Suppressor macrophage (primary cell): ENCODE data around the gene HMGB4.

Experiments used
- DNase-seq, 4 experiments: peaks; one replicate each; pipeline ENCODE4 v3.0.0-alpha.2; 2020 to 2022
- total RNA-seq, 17 experiments: gene quantifications; one replicate each; lab custom pipeline; 2026; ENCODE audit warnings: mixed read lengths in 6 of 17, inconsistent platforms in 3 of 17; lab: John Stamatoyannopoulos, UW

HMGB4 gene, protein sequence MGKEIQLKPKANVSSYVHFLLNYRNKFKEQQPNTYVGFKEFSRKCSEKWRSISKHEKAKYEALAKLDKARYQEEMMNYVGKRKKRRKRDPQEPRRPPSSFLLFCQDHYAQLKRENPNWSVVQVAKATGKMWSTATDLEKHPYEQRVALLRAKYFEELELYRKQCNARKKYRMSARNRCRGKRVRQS
- 0 to 1.1 (median 0) reads per million in 17 experiments for total RNA-seq

- DNase-seq = no peak
Observed at GRCh38 chr1:33863779-33864178, at the start of gene HMGB4. Gene HMGB4, plus strand, starts transcription at chr1:33864079. Its CDS starts 113 bp downstream, at chr1:33864192.

- DNase-seq = no peak
Observed at GRCh38 chr1:33814166-33814565, 49.7 kb upstream of the HMGB4 start.

DNA sequence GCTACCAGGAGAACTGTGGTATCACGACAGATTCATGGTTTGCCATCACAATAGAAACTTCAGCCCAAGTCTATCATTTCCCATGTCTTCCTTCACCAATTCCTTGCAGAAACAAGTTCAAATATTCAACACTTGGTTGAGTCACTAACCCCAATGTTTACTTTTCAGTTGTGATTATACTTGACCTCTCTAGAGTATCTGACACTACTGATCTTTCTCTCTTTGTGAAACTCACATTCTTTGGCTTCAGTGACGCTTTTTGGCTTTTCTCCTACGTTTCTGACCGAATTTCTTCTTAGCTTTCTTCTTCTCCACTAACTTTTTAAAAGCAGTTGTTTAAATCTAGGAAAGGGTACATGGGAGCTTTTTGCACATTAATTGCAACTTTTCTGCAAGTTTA is 48.8 kb upstream of the HMGB4 start:
- no peak for DNase-seq

GRCh38 chr1:33818071-33818470 is 45.8 kb upstream of the HMGB4 start:
- no peak for DNase-seq

DNA sequence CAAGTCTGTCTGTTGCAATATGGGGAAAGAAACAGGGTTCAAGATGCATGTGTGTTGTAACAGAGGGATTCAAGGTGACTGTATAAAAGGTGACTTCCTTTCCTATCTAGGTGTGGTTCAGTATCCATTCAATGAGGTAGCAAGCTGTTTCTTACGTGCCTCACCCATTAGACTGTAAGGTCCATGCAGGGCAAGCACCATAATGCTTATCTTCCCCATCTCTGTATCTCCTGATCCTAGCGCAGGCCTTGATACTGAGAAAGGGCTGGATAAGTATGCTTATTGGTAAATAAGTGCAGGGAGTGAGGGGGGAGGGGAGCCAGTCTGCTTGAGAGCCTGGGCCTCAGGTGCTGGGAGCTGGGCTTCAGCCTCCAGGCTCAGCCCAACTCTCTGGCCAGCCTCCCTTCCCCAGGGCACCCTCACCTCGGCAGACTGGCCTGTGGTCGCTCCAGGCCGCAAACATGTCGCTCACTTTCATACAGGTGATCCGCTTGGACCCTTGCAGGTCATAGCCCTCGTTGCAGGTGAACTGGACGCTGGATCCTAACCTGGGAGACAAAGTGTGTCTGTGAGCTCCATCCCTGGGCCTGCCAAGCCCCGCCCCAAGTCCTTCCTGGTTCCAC is 44.5 kb upstream of the HMGB4 start:
- DNase-seq = no peak

DNA sequence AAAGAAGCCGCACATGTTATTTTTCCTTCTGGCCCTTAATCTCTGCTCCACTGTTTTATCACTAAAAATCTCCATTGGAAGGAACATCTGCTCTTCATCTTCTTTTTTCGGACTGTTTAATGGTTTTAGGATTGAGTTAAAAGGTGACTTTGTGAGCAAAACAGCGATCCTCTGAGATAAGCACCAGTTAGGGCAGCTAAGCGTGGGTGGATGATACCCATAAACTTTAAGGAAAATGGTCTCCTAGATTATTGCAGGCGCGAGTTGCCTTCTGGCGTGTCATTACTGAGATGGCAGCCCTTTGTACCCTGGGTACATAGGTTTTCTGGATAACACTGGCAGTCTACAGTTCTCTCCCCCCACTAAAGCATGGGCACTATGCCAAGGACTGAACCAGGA is 44.0 kb upstream of the HMGB4 start:
- DNase-seq = no peak

DNA sequence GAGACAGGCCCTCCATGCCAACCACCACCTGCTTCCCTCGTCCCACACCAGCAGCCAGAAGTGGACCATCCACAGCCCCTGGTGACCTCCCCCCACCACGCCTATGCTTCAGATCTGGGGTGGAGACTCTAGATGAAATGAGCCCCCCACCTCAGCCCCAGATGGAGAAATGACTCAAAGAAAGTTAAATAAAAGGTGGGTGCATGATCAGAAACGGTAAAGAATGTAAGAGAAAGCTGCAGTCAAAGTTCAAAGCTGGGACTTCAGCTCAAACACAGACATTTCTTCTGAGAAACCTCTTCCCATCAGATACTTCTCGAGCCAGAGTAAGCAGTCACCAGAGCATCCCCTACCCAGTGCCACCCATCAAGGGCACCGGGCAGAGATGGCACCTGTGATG is 43.1 kb upstream of the HMGB4 start:
- no peak for DNase-seq

- DNase-seq = no peak
Observed at GRCh38 chr1:33821291-33821690, 42.6 kb upstream of the HMGB4 start.

DNA sequence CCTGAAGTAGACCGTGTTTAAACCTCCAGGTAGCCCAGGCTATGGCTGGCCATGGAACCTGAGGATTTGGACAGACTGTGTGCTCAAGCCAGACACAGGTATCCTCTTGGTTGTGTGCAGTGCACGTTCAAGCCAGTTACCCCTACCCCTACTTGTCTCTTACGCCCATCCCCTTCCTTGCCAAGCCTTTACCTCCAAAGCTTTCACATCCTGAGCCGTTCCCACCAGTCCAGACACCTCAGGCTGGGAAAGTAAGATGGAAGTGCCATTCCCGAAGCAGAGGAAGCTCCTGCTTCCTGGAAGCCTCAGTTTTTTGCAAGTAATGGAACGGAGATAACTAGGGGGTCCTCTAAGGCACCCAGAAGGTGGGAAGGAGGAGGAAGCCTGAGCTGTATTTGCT is 41.5 kb upstream of the HMGB4 start:
- no peak for DNase-seq

DNA sequence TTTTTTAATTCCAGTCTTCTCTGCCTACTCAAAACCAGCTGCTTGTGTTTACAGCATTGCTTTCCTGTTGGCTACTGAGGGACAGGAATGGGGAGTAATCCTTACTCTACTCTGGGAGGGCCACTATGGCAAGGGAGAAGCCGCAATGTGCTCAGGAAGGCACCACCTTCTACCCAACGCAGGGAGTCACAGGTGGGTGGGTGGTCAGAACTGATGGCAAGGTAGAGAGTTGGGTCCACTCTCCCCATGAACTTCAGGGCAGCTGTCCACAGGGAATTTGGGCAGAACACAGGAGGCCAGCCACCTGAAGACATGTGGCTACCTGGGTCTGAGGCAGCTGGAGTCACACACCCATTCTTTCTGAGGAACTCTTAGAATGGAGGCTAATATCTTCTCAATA is 40.5 kb upstream of the HMGB4 start:
- DNase-seq = no peak

DNA sequence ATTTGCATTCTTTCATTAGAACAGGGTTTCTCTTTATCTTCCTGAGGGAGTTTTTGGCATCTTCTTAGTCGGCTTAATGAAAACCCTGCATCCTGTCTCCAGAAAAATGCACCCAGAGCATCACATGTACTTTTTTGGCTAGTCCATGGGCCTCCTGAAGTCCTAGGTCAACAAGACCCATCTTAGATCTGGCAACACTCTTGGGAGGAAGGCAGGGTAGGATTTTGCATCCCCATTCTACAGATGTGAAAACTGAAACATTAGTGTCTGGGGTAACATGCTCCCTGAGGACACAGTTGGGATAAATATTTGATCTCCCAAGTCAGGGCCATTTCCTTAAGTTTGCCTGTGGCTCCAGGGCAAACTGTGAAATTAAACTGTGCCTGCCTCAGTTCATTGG is 40.0 kb upstream of the HMGB4 start:
- DNase-seq = no peak

DNA sequence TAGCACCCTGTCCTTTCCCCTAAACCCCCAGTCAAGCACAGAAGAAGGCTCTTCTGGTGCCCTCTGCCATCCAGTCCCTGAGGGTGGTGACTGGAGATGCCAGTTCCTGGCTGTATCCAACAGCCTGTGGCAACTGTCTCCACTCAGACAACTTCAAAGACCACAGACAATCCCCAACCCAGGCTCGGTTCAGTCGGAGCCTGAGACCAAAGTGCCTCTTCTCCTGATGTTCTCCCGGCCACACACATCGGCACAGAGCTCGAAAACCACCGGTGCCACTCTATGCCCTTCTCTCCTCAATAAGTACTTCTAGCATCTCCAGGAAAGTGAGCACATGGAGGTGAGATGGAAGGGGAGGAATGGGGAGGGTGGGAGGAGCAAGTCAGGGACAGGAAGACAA is 39.6 kb upstream of the HMGB4 start:
- DNase-seq = no peak

DNA sequence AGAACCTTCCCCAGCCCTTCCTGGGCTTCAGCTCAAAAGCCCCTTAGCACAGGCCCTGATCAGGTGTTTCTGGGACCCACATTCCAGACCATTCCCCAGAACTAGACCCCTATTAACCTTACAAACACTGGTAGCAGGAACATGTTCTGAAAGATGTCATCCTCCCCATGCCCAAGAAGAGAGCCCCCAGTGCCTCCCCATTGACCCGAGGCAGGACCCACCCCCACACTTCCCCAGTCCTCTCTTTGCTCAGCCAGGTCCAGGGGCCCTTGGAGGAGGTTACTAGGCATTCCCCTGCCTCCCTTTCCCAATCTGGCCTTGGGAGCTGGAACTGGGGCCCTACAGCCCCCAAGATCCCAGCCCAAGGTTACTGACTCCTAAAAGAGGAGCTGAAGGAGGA is 38.9 kb upstream of the HMGB4 start:
- no peak for DNase-seq

GRCh38 chr1:33825506-33825905 is 38.4 kb upstream of the HMGB4 start:
- no peak for DNase-seq

- DNase-seq = no peak
Observed at GRCh38 chr1:33826311-33826710, 37.6 kb upstream of the HMGB4 start.

GRCh38 chr1:33826711-33827110 is 37.2 kb upstream of the HMGB4 start:
- no peak for DNase-seq

DNA sequence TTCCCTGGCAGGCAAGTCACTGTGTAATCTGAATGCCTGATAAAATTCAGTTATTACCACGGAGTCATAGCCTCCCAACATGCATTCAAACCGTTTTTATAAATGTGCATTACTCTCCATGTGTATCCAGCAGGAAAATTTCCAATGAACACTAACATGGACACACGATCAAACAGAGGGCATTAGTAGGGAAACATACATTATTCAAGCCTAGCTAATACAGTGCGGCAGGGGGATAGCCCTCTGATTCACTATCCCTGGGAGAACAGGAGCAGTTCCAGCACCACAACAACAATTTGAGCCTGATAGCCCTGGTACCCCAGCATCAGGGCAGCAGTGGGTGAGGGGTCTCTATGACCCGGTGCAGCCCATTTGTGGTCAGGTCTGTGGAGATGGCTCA is 35.8 kb upstream of the HMGB4 start:
- DNase-seq = no peak

DNA sequence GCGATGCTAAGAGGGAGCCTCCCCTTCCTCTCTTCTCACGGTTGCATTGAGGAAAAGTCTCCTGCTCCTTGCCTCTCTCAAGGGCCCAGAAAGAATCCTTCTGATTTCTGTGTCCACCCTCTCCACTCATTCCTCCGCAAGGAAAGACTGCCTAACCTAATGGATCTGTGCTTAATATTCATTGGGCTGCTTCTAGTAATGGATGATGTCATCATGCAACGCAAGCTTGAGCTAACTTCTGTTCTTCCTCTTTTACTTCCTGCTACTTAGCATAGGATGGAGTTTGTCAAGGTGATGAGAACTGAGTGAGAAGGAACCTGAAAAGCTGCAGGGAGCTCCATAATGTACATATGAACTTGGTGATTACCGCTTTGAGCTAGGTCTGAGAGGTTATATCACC is 35.2 kb upstream of the HMGB4 start:
- DNase-seq = no peak

DNA sequence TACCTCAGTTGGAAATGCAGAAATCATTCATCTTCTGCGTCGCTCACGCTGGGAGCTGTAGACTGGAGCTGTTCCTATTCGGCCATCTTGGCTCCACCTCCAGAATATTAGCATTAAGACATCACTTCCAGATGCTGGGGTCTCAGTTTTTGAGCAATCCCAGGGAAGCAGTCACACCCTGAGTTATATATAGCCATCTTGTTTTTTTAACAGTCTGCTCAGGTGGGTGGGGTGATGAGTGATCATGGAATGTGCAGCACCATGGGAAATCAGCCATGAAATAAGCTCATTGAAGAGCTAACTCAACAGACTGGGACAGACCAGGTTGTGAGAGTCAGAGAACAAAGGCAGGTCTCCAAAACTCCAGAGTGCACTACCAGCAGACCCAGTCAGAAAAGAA is 27.0 kb upstream of the HMGB4 start:
- no peak for DNase-seq

DNA sequence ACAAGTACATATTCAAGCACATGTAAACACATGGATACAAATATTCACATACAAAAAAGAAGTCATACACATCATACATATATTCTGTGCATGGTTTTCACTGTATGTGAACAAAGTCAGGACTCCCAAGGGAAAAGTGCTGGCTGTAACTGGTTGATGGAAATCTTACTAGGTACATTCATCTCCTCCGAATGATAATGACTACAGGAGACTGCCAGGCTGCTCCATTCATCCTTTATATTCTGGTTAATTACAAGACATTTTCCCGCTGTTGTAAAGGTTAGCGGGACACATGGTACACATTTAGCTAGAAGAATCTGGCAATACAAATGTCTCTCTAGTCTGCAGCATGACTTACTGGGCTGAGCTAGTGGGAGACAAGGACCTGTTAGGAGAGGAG is 26.2 kb upstream of the HMGB4 start:
- DNase-seq = no peak

DNA sequence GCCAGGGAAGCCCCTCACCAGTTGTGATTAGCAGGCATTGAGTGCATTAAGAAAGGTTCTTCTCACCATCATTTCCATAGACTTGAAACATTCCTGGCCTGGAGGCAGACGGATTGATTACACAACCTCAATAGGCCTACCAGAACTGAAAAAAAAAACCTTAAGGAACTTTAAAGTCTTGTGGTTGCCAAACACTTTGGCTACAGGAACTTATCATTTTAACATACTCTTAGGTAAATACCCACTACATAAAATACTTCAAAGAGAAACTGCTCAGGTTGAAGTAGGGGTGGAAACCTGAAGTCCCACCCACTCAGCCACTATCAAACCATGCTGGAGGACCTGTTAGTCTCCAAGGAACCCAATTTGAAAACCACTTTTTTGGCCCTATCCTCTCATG is 22.4 kb upstream of the HMGB4 start:
- no peak for DNase-seq

DNA sequence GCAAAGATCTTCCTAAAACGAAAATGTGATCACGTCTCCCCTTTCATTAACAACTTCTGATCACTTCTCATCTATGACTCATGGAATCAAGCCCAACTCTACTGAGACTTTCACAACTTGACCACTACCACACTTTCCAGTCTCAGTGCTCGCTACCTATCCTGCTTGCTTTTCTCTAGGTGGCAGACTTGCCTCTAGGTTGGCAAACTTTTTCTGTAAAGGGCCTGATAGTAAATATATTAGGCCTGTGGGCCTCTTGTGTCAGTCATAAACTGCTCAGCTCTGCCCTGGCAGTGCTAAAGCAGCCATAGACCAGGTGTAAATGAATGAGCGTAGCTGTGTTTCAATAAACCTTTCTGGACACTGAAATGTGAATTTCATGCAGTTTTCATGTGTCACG is 21.5 kb upstream of the HMGB4 start:
- DNase-seq = no peak

- no peak for DNase-seq
Observed at GRCh38 chr1:33844166-33844565, 19.7 kb upstream of the HMGB4 start.

DNA sequence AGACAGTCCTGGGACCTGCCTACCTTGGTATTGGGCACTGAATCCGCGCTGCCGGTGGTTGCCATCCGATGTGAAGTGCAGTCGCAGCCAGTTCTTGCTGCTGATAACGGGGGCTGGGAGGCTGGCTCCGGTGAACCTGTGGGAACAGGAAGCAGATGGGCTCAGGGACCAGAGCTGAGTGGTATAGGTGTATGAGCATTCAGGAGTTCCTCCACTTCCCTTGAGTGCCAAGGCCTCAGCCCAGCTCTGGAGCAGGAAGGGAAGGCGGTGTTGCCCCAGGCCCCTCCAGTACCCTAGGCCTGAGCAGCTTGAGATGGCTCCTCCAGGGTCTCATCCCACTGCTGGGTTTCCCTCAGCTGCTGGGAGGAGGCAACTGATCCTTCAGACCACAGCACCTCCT is 17.0 kb upstream of the HMGB4 start:
- no peak for DNase-seq
